GM18517 (cell line): ENCODE results near the gene DPP6.

Experiments used
- ATAC-seq: cut with Tn5 transposase; IDR thresholded peaks from one replicate; pipeline ENCODE4 v1.9.1; 2021; ENCODE audit warnings: mild to moderate bottlenecking, moderate library complexity; ENCODE audit not compliant: unreplicated experiment

The DPP6 gene

DNA sequence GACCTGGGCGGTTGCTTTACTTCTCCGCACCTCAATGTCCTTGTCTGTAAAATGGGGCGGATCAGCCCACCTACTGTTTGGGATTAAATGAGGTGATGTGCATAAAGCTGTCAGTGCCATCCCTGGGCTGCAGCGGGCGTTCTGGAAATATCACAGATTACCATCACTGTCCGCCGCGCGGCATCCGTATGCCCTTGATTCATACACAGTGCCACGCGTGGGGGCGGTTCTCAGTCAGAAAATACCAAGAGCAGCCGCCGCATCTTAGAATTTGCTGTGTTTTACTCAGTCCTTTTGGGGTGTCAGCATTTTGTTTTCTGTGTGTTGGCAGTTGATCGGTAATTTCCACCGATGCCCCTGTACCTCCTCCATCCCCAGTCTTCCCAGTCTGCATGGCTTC lies 338.8 kb downstream of the DPP6 start:
- ATAC-seq, result no peak

DNA sequence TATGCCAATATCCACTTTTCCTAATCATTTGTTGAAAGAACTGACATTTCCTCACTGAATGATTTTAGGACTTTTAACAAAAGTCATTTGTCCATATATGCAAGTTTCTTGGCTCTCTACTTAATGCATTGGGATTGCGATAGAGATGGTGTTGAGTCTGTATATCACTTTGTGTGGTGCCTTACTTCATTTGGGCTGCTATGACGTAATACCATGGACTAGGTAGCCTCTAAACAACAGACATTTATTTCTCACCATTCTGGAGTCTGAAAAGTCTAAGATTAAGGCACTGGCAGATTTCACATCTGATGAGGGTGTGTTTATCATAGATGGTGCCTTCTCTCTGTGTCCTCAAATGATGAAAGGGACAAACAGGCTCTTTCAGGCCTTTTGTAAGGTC lies 342.6 kb downstream of the DPP6 start:
- ATAC-seq, result no peak

- ATAC-seq, result no peak
Measured at GRCh38 chr7:154406312-154406711, 354.1 kb downstream of the DPP6 start.

DNA sequence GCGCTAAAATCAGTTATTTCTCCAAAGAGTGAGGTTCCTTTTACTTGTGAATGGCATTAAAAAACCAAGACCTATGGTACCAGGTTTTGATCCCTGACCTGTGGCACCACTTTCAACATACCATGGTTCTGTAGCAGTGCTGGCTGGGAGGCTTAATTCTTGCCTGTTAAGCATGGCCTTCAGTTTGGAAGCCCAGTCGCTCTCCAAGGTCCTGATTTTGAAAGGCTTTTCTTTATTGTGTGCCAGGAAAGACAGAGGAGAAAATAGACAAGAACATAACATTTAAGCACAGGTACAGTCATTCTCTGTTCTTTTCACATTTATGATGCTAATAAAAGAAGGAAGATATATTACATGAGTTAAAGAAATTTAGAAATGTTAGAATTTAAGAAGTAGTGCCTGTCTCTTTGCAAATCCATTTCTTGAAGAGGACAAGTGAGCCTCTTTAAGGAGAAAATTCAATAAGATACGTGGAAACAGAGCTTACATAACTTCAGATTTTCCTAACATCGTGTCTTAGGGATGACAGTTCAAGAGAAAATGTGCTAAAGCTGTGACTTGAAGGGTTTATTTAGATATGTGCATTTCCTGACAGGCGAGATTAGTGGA lies 357.6 kb downstream of the DPP6 start:
- no peak for ATAC-seq

GRCh38 chr7:154412105-154412504 lies 359.9 kb downstream of the DPP6 start:
- no peak for ATAC-seq

- ATAC-seq, result no peak
Measured at GRCh38 chr7:154415709-154416399, 363.7 kb downstream of the DPP6 start.

DNA sequence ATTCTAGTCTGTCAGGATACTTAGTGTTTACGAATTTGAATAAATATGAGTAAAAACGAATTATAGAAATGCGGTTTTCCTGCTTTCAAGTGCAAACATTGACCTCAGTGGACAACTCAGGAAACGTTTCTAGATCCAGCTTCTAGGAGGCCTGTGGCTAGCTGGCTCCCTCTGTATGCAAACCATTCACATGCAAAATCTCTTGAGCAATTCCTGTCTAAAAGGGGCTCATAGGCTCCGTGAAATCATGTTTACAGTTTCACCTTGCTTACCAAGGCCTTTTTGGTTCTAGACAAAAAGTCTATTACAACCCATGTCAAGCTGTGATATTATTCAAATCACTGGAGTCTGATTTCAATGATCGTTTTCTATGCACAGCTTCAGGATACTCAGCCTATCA lies 364.5 kb downstream of the DPP6 start:
- no peak for ATAC-seq

GRCh38 chr7:154419344-154419743 lies 367.1 kb downstream of the DPP6 start:
- ATAC-seq, result no peak

- ATAC-seq, result no peak
Measured at GRCh38 chr7:154423231-154423630, 371.0 kb downstream of the DPP6 start.

DNA sequence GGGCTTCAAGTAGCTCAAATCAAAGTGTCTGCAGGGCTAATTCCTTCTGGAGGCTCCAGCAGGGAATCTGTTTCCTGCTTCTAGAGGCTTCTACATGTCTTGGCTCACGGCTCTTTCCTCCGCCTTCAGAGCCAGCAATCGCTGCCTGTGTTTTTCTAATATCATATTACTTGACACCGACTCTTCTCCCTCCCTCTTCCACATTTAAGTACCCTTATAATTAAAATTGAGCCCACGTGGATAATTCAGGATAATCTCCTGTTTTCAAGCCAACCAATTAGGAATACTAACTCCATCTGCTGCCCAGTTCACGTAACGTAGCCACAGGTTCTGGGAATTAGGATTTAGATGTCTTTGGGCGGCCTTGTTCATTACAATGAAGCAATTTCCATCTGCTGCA lies 372.2 kb downstream of the DPP6 start:
- ATAC-seq, result no peak

DNA sequence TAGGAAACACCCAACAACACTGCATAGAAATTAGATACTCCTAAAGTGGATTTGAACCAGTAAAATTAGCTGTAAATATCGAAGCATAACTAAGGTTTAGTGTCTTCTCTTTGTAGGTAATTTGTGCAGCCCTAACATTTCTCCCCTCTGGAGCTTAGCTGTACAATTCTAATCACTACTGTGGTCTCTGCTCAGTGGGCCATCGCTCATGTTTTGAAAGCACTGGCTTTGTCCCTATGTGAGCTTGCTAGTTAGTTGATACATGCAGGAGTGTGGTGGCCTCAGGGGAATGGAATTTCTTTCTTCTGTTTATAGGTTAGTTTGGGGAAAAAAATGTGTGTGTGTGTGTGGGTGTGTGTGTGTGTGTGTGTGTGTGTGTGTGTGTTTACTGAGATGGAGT lies 373.1 kb downstream of the DPP6 start:
- no peak for ATAC-seq

- ATAC-seq, result no peak
Measured at GRCh38 chr7:154426778-154427177, 374.6 kb downstream of the DPP6 start.

- ATAC-seq, result no peak
Measured at GRCh38 chr7:154427533-154427932, 375.3 kb downstream of the DPP6 start.

GRCh38 chr7:154429666-154430404 lies 377.6 kb downstream of the DPP6 start:
- ATAC-seq, result no peak

DNA sequence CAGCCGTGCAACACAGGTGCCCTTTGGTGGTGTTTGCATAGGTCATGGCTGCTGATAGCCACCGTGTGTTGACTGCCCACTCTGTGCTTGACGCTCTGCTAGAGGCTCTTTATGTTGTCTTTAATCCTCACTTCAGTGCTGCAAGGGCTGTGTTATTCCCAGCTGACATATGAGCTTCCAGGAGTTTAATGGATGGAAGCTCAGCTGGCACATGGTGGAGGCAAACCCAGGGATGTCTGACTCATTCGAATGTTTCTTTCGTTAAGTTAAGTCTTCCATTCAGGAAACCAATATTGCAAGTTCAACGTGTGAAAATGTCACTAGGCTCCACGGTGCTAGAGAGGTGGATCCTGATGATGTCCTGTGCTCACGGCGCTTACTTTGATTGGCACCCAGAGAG lies 378.4 kb downstream of the DPP6 start:
- ATAC-seq, result no peak

GRCh38 chr7:154431045-154431444 lies 378.8 kb downstream of the DPP6 start:
- ATAC-seq, result no peak

DNA sequence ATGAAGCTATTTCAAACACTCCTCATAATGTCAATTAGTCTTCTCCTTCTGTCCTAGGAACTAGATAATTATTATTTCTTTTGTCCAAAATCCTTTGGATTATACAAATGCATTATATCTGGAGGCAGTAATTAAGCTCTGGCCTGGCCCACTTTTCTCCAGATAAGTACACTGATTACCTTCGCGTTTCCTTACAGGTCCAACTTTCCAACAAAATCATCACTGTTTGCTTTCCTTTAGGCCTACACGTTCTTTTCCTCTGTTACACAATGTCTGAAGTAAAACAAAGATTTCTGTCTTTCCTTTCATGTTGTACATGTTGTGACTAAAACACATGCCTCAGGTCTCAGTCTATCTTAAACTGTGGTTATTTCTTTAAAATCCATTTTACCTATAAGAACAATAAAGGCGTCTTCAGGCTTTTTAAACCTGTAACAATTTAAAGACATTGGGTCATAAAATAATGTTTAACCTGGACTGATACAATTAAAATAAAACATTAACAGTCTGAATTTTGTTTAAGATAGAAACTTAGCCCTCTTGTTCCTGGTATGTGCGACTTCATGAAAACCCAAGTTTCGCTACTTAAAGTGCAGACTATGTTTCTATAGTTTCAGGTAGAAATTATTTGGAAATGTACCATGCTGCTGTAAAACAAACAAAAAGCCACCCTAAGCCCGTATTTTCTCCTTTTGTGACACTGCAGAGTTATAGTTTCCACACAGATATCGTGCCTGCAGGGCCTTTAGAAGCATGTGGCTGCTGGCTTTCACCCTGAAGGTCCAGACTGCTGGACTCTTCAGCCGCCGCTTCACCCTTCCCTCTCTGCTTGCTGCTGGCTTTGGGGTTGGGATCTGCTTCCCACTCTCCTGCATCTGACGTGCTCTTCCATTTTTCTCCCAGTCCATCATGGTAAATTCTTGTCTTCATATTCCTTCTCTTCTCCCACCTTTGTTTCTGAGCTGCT lies 381.7 kb downstream of the DPP6 start:
- ATAC-seq, result no peak

DNA sequence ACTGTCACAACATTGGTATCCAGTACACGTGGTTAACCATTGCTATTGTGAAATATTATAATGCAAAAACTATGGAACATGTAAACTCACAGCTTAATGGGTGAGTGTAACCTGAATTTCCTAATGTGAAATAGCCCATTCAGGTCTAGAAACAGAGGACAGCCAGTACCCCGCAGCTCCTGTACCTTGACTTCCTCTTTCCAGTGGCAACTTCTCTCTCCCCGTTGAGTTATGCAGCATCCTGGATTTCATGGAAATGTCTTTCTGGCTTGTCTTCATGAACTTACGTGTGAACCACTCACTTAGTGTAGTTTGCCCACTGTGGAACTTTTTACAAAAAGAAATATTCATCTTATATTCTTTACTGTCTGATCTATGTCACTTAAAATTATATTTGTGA lies 384.4 kb downstream of the DPP6 start:
- no peak for ATAC-seq

GRCh38 chr7:154437234-154437633 lies 385.0 kb downstream of the DPP6 start:
- ATAC-seq, result no peak

DNA sequence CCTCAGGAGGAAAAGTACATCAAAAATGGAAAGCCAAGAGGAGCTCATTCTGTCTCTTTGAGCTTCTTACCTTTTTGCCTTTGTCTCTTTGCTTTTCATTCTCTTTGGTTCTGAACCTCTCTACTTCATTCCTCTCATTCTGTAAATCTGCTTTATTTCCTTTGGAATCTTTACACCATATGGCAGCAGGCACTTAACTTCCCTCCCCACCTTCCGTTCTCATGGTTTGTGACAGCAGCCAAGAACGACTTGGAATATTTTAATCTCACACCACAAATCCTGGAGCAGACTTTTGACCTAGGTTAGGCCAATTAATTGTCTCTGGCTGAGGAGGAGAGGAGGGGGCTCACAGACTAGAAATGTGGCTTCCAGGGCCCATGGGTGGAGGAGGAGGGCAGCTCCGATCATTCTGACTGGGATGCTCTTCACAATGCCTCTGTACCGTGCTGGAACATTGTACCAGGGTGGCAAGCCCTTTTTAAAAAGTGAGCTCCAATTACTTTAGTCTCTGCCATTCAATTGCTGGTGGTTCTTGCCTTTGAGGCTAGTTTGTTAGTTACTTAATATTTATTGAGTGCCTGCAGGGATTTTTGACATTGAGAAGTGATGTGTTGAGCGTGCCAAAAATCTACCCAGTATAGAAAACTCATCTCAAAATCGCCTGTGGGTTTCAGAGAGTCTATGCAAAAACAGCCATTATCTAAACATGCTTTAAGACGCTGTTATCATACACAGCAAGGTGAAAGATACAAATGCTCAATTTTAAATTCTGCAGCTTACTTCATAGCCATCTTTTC lies 386.6 kb downstream of the DPP6 start:
- no peak for ATAC-seq
